Effector memory CD4-positive, alpha-beta T cell (primary cell): ENCODE data around the gene TEP1.

Experiments used
- DNase-seq, 3 donors: peaks; one replicate each; pipeline ENCODE4 v3.0.0-alpha.2; 2020
- H3K27ac ChIP-seq: 2 replicates; pipeline ENCODE4 v1.7.0; 2013; ENCODE audit warnings: mild to moderate bottlenecking, low read length, moderate library complexity; ENCODE audit not compliant: insufficient read depth, poor library complexity, severe bottlenecking
- H3K27me3 ChIP-seq: replicated peaks from 2 replicates; pipeline ENCODE4 v1.7.0; 2013; ENCODE audit warnings: mild to moderate bottlenecking, low read length; ENCODE audit not compliant: insufficient read depth, control insufficient read depth, poor library complexity, severe bottlenecking
- H3K36me3 ChIP-seq: 2 replicates; pipeline ENCODE4 v1.7.0; 2013; ENCODE audit warnings: mild to moderate bottlenecking, low read length, moderate library complexity; ENCODE audit not compliant: control insufficient read depth, insufficient read depth
- H3K4me1 ChIP-seq: 2 replicates; pipeline ENCODE4 v1.7.0; 2013; ENCODE audit warnings: low read length, mild to moderate bottlenecking; ENCODE audit not compliant: control insufficient read depth, insufficient read depth, poor library complexity, severe bottlenecking
- H3K4me3 ChIP-seq: 2 replicates; pipeline ENCODE4 v1.7.0; 2013; ENCODE audit warnings: low read length, low read depth, mild to moderate bottlenecking; ENCODE audit not compliant: insufficient read depth, poor library complexity, severe bottlenecking
- H3K9me3 ChIP-seq: 2 replicates; pipeline ENCODE4 v1.7.0; 2013; ENCODE audit warnings: mild to moderate bottlenecking, low read length, moderate library complexity; ENCODE audit not compliant: control insufficient read depth

Gene TEP1

DNA sequence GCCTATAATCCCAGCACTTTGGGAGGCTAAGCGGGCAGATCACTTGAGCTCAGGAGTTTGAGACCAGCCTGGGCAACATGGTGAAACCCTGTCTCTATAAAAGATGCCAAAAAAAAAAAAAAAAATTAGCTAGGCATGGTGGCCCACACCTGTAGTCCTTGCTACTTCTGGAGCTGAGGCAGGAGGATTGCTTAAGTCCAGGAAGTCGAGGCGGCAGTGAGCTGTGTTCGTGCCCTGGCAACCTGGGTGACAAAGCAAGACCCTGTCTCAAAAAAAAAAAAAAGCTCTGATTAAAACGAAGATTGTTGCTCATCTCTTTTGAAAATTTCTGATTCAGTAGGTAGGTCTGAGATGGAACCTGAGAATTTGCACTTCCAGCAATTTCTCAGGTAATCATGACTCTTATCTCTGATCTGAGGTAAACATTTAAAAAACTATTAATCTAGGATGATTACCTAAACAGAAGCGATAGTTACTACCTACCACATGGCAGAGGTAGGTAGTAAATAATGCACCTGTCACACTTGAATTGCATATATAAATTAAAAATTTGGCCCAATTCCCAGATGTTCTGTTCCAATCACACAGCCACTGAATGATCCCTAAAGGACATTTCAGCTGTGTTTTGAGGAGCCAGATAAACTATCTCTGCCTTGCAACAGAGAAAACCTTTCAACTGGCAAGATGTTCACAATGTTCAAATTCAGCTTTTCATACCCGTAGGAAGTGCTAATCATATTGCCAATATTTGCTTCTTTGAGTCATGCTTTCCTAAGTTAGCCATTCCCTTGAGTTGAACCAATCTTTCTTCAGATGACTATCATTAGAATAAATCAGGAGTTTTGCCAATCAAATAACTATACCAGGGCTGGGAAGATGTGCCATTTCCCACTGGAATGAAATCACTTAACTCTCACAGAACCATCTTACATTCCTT, 4.2 kb upstream of the TEP1 start:
- no peaks in the 10 kb centered on the region for H3K36me3 ChIP-seq
- no peaks in the 10 kb centered on the region for H3K27me3 ChIP-seq
- no peak for DNase-seq
- H3K4me1 ChIP-seq, result peaks cover 6% of the 10 kb centered on the region
- no peak overlapping the region for H3K4me3 ChIP-seq
- no peaks in the 10 kb centered on the region for H3K9me3 ChIP-seq
- no peak overlapping the region for H3K27ac ChIP-seq

- Histone ChIP-seq H3K36me3 (no peaks in the 10 kb centered on the region), H3K4me3 (no peak overlapping the region), H3K27ac (no peak overlapping the region), H3K27me3 (no peaks in the 10 kb centered on the region), H3K4me1 (peaks cover 6% of the 10 kb centered on the region), H3K9me3 (no peaks in the 10 kb centered on the region)
- no peak for DNase-seq
Observed at GRCh38 chr14:20416223-20416622, 2.9 kb upstream of the TEP1 start.

- H3K27me3 ChIP-seq, result no peaks in the 10 kb centered on the region
- peak in 1 of 3 donors; percentile 6 for DNase-seq
- H3K27ac ChIP-seq, result no peak overlapping the region
- peaks cover 6% of the 10 kb centered on the region for H3K4me1 ChIP-seq
- H3K9me3 ChIP-seq, result no peaks in the 10 kb centered on the region
- no peak overlapping the region for H3K4me3 ChIP-seq
- H3K36me3 ChIP-seq, result no peaks in the 10 kb centered on the region
Observed at GRCh38 chr14:20415782-20416206, 2.5 kb upstream of the TEP1 start.

- Histone ChIP-seq H3K4me3 (peak overlapping the region; percentile 95), H3K36me3 (no peaks in the 10 kb centered on the region), H3K9me3 (no peaks in the 10 kb centered on the region), H3K27ac (peak overlapping the region; percentile 85), H3K27me3 (no peaks in the 10 kb centered on the region), H3K4me1 (peaks cover 6% of the 10 kb centered on the region)
- DNase-seq, result no peak
Observed at GRCh38 chr14:20413744-20414082, 412 bp upstream of the TEP1 start.

DNA sequence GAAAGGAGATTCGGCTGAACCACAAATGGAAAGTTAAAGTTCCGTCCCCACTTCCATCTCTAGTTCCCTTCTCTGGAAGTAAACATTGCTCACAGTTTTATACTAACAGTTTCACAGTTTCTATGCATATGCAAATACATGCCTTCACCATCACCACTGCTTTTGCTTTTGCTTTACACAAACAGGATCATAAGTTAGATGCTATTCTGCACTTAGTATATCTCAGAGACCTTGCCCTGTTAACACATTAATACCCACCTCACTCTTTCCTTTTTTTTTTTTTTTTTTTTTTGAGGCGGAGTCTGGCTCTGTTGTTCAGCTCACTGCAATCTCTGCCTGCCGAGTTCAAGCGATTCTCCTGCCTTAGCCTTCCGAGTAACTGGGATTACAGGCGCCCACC, 890 bp downstream of the TEP1 start:
- no peak for DNase-seq
- Histone ChIP-seq H3K4me1 (peaks cover 6% of the 10 kb centered on the region), H3K9me3 (no peaks in the 10 kb centered on the region), H3K27me3 (no peaks in the 10 kb centered on the region), H3K4me3 (peak overlapping the region; percentile 95), H3K27ac (peak overlapping the region; percentile 85), H3K36me3 (peaks cover 9% of the 10 kb centered on the region)

DNA sequence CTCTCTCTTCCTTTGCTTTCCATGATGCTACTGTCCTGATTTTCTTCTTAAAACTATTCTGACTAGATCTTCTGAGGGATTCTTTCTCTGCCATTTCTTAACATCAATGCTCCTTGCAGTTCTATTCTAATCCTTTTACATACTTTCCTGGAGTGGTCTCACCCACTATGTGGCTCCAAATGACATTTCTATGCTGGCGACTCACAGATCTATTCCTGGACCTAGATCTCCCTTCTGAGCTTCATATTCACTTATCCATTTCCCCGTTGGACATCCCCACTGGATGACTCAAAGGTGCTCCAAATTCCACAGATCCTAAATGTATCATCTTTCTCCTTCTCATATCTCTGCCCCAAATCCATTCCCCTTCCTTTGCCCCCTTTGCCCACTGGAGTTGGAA, 4.1 kb downstream of the TEP1 start:
- DNase-seq, result no peak
- no peaks in the 10 kb centered on the region for H3K9me3 ChIP-seq
- peaks cover 39% of the 10 kb centered on the region for H3K36me3 ChIP-seq
- no peaks in the 10 kb centered on the region for H3K27me3 ChIP-seq
- no peak overlapping the region for H3K4me3 ChIP-seq
- H3K27ac ChIP-seq, result no peak overlapping the region
- peaks cover 6% of the 10 kb centered on the region for H3K4me1 ChIP-seq

GRCh38 chr14:20403521-20403920, 9.8 kb downstream of the TEP1 start:
- no peak overlapping the region for H3K4me3 ChIP-seq
- peaks cover 76% of the 10 kb centered on the region for H3K36me3 ChIP-seq
- no peak for DNase-seq

GRCh38 chr14:20400965-20401593, 12.2 kb downstream of the TEP1 start:
- no peaks in the 10 kb centered on the region for H3K9me3 ChIP-seq
- peak overlapping the region; percentile 26 for H3K27ac ChIP-seq
- H3K27me3 ChIP-seq, result no peaks in the 10 kb centered on the region
- DNase-seq, result no peak
- H3K4me3 ChIP-seq, result no peak overlapping the region
- peaks cover 68% of the 10 kb centered on the region for H3K36me3 ChIP-seq
- no peaks in the 10 kb centered on the region for H3K4me1 ChIP-seq

More at GRCh38 chr14:20403521-20403920, 9.8 kb downstream of the TEP1 start:
- Histone ChIP-seq H3K27ac (no peak overlapping the region), H3K9me3 (no peaks in the 10 kb centered on the region), H3K27me3 (no peaks in the 10 kb centered on the region), H3K4me1 (no peaks in the 10 kb centered on the region)

- Histone ChIP-seq H3K27ac (peak overlapping the region; percentile 26), H3K9me3 (no peaks in the 10 kb centered on the region), H3K4me1 (no peaks in the 10 kb centered on the region), H3K36me3 (peaks cover 68% of the 10 kb centered on the region), H3K27me3 (no peaks in the 10 kb centered on the region), H3K4me3 (no peak overlapping the region)
- DNase-seq, result no peak
Observed at GRCh38 chr14:20400589-20400964, 12.7 kb downstream of the TEP1 start.

GRCh38 chr14:20397511-20397910, 15.8 kb downstream of the TEP1 start:
- peaks cover 58% of the 10 kb centered on the region for H3K36me3 ChIP-seq
- no peaks in the 10 kb centered on the region for H3K4me1 ChIP-seq

More at GRCh38 chr14:20397511-20397910, 15.8 kb downstream of the TEP1 start:
- H3K4me3 ChIP-seq, result no peak overlapping the region
- H3K27ac ChIP-seq, result no peak overlapping the region
- no peak for DNase-seq
- no peaks in the 10 kb centered on the region for H3K27me3 ChIP-seq
- no peaks in the 10 kb centered on the region for H3K9me3 ChIP-seq
